ENCODE measurements around the gene PKP1.

The PKP1 gene

DNA sequence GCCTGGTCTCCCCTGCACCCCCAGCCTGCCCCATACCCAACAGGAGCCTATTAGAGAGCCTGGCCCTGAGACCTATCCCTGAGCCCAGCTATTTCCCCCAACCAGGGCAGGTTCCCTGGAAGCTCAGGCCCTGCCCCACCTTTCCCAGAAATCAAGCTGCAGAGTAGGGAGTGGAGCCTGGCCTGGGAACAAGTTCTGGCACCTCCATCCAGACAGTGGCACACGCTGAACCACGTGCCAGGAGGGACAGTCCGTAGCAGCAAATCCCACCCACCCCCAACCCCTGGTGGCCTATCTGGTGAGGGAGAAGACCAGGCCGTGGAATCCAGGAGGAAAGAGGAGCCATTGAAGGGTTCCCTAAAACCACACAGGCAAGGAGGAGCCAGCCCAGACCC lies 71.6 kb downstream of the PKP1 start:
- H3K4me3 ChIP-seq (ENCODE audit: low read depth, low read length): no peak overlapping the region
- TF ChIP-seq, protein P1, sequence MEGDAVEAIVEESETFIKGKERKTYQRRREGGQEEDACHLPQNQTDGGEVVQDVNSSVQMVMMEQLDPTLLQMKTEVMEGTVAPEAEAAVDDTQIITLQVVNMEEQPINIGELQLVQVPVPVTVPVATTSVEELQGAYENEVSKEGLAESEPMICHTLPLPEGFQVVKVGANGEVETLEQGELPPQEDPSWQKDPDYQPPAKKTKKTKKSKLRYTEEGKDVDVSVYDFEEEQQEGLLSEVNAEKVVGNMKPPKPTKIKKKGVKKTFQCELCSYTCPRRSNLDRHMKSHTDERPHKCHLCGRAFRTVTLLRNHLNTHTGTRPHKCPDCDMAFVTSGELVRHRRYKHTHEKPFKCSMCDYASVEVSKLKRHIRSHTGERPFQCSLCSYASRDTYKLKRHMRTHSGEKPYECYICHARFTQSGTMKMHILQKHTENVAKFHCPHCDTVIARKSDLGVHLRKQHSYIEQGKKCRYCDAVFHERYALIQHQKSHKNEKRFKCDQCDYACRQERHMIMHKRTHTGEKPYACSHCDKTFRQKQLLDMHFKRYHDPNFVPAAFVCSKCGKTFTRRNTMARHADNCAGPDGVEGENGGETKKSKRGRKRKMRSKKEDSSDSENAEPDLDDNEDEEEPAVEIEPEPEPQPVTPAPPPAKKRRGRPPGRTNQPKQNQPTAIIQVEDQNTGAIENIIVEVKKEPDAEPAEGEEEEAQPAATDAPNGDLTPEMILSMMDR (IDR thresholded peaks at IDR 0.05; ENCODE audit: borderline replicate concordance, insufficient read depth, low read depth, low read length): no peak

DNA sequence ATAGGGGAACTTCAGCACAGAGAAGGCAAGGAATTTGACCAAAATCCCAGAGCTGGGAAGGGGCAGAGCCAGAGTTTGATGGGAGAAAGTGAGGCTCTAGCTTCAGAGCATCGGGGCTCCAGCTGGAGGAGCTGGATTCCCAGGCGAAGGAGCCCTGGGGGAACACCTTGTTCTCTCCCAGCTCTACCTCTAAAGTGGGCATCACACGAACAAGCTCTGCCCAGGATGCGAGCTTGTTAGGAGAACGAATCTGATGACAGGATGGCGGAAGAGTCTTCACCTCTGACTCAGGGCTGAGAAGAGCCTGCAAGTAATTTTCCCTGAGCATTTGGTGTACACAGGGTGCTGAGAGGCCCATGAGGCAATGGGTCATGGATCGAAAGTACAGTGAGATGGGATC lies 72.2 kb downstream of the PKP1 start:
- TF ChIP-seq, protein P1 (IDR thresholded peaks at IDR 0.05; ENCODE audit: borderline replicate concordance, insufficient read depth, low read depth, low read length): no peak
- H3K4me3 ChIP-seq (ENCODE audit: low read depth, low read length): no peak overlapping the region

DNA sequence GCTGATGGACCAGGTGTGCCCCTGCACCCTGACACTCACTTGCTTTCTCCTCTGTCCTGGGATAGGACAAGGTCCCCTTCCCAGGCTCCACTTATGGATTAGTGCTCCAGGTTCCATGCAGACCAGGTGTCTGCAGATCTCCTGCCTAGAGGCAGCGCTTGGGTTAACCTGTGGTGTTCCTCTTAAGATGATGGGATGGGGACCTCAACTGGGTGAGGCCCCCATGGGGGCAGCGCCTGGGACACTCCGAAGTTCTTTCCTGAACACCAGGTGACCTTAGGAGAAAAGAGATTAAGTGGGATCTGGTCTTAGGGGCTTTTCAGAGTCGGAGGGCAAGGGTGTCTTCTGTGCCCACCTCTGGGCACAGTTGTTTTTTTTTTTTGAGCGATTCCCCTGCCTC lies 72.9 kb downstream of the PKP1 start:
- no peak overlapping the region for H3K4me3 ChIP-seq (ENCODE audit: low read depth, low read length)
- TF ChIP-seq, protein P1 (IDR thresholded peaks at IDR 0.05; ENCODE audit: borderline replicate concordance, insufficient read depth, low read depth, low read length): no peak

DNA sequence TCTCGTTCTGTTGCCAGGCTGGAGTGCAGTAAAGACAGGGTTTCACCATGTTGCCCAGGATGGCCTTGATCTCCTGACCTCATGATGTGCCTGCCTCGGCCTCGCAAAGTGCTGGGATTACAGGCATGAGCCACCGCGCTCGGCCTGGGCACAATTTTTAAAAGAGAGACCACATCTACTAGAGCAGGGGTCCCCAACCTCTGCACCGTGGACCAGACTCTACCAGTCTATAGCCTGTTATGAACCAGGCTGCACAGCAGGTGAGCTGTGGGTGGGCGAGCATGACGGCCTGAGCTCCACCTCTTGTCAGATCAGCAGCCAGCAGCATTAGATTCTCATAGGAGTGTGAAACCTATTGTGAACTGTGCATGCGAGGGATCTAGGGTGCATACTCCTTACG lies 73.4 kb downstream of the PKP1 start:
- H3K4me3 ChIP-seq (ENCODE audit: low read depth, low read length): no peak overlapping the region
- TF ChIP-seq, protein P1 (IDR thresholded peaks at IDR 0.05; ENCODE audit: borderline replicate concordance, insufficient read depth, low read depth, low read length): no peak

DNA sequence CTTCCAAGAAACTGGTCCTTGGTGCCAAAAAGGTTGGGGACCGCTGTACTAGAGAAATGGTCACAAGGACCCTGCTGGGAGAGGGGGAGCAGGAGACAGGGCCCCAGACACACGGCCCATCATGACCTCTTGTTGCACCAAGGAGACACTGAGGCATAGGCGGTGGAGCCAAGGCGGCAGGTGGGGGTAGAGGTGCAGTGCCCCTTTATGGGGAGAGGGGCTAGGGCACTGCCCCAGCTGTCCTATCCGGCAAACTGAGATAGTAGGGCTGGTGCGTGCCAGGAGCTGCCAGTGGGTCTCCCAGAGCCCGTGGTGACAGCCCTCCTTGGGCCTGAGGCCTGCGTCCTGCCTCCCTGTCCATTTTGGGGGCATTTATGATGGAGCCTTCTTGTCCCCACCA lies 73.9 kb downstream of the PKP1 start:
- TF ChIP-seq, protein P1 (IDR thresholded peaks at IDR 0.05; ENCODE audit: borderline replicate concordance, insufficient read depth, low read depth, low read length): no peak
- H3K4me3 ChIP-seq (ENCODE audit: low read depth, low read length): no peak overlapping the region

DNA sequence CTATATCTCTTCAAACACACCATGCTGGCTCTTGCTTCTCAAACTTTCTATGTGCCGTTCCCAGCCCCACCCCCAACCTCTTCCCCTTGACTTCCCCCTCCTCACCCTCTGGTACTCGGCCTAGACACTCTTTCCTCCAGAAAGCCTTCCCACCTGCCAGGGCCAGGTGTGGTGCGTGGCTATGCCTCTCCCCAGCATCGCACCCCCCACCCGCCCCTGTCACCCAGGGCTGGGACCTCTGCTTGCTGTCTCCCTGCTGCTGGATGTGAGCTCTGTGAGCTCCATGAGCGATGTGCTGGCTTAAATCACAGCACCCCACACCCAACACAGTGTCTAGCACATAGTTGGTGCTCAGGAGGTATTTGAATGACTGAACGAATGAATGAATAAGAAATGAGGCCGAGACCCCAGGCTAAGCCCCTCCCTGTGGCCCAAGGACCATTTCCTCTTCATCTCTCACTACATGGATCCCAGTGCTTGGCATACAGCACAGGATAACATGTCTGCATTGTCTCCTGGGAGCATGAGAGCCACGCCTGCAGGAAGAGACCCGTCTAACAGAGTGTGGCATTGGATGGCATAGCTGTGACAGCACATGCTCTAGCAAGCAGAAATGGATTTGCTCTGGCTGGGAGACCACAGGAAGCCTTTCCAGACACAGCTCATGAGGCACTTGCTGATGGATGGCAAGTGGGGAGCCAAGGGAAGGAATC lies 74.5 kb downstream of the PKP1 start:
- TF ChIP-seq, protein P1 (IDR thresholded peaks at IDR 0.05; ENCODE audit: borderline replicate concordance, insufficient read depth, low read depth, low read length): no peak
- H3K4me3 ChIP-seq (ENCODE audit: low read depth, low read length): no peak overlapping the region

DNA sequence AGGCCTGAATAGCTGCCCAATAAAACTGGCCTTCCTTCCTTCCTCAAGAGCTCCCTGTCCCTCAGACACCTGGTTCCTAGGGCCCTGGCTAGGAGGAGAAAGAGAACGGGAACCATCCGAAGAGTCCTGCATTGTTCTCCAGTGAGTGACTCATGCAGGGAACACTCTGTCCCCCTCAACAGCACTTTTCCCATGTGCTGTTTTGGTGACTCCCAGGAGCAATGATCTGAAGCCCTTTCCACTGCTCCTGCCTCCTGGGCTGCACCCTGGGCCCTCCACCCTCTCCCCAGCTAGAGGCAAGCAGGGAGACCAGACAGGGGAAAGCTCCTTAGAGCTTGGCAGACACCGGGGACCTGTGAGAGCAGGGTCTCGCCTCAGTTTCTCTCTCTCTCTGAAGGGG lies 75.3 kb downstream of the PKP1 start:
- H3K4me3 ChIP-seq (ENCODE audit: low read depth, low read length): no peak overlapping the region
- TF ChIP-seq, protein P1 (IDR thresholded peaks at IDR 0.05; ENCODE audit: borderline replicate concordance, insufficient read depth, low read depth, low read length): no peak

All from GM12875 (cell line).